GM18505 (cell line): ENCODE results near the gene AKT3.
A peak's percentile ranks its signal among the peaks of the same experiment; 100 is the strongest.

Source experiments
- ATAC-seq: cut with Tn5 transposase; IDR thresholded peaks from one replicate; pipeline ENCODE4 v1.9.1; 2021; ENCODE audit not compliant: unreplicated experiment
- POLR2A ChIP-seq: IDR thresholded peaks from 4 replicates; pipeline ENCODE4 v1.6.1; 2011; ENCODE audit warnings: borderline replicate concordance; ENCODE audit not compliant: insufficient read depth, insufficient read length; ENCODE audit errors: extremely low read depth

Gene AKT3

DNA sequence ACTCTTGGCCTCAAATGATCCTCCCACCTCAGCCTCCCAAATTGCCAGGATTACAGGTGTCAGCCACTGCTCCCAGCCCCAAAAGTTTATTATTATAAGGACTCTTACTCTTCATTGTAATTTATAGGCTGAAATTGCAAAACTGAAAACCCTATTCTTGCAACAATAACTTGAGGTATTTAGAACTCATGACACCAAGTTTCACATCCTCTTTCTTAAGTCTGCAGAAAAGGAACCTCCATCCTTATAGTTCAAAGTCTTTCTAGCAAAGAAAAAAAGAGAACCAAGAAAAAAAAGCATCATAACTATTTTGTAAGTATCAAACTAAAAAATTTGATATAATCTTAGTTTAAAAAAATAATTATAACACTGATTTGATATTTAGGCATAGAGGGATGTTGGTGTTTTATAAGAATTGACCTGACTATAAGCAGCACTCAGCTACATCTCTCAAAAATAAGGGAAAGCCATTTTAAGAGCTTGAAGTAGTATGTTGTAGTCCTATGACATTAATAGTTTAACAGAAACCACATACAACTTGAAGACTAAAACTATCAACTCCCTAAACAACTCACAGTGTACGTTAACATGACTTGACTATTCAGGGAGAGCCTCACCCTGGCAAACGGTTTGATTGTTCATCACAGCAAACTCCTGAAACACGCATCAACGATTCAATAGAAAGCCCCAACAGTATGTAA is 122.4 kb downstream of the AKT3 start:
- ATAC-seq = peak; percentile 79
- TF ChIP-seq POLR2A = no peak

GRCh38 chr1:243726806-243727502 is 123.1 kb downstream of the AKT3 start:
- no peak for TF ChIP-seq POLR2A
- ATAC-seq = peak; percentile 19

DNA sequence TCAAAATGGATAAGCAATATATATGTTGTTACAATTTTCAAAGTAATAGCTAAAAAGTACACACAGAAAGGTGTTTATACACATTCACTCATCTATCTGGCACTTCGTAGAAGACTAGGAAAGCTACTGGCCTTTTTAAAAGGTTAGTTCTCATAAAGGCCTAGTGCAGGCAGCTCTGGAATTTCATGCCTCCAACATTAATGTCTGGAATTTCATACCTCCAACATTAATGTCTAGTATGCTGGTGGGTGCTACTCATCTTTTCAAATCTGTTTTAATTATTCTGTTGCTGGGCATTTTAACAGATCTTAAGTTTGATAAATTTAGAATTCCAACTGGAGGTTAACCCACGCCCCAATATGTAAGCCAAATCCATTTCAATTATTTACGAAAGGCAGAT is 124.2 kb downstream of the AKT3 start:
- ATAC-seq = no peak
- TF ChIP-seq POLR2A = no peak

DNA sequence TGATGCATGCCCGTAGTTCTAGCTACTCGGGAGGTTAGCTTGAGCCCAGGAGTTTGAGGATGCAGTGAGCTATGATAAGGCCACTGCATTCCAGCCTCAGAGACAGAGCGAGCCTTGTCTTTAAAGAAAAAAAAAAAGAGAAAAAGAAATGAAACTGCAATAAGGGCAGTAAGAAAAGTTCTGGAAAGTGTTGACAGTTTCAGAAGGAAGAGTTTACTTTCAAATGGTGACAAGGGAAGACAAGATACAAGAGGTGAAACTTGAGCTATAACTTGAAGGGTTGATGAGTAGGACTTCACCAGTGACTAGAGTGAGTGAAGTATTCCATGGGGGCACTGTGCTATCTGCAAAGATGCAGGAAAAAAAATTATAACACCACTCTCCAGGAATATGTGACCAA is 125.0 kb downstream of the AKT3 start:
- ATAC-seq = no peak
- no peak for TF ChIP-seq POLR2A

DNA sequence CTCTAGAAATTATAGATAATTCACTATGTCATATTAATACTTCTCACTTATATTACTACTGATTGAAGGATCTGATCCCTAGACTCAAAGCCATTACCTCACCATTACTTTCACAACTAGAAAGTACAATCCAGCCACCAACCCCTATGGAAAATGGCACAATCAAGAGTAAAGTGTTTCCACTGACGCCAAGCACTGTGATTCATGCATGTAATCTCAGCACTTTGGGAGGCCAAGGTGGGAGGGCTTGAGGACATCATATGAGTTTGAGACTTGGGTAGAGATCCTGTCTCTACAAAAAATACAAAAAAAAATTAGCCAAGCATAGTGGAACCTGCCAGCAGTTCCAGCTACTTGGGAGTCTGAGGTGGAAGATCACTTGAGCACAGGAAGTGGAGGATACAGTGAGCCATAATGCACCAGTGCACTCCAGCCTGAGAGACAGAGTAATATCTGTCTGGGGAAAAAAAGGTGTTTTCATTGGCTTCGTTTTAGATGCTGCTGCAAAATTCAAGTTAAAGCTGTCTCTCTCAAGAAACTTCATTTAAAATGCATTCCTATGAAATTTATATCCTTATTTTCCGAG is 126.5 kb downstream of the AKT3 start:
- no peak for TF ChIP-seq POLR2A
- no peak for ATAC-seq

- ATAC-seq = no peak
- no peak for TF ChIP-seq POLR2A
These were observed 127.0 kb downstream of the AKT3 start for GRCh38 chr1:243723050-243723449.

GRCh38 chr1:243719476-243719875 is 130.6 kb downstream of the AKT3 start:
- no peak for ATAC-seq
- TF ChIP-seq POLR2A = no peak

DNA sequence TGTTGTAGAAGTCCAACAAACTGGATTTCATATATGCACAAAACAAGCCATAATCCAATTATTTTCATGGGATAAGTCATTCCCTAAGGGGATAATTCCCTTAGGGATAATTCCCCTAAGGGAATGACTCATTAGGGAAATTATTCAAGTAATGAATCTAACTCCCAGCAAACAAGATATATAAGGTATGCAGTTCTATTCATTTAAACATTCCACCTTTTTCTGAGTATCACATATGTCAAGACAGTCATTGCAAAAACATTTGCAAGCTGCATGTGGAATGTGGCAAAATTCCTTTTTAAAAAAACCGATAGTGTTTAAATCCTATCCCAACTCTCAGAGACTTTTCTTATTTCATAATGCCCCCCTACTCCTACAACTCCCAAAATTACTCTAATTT is 131.2 kb downstream of the AKT3 start:
- ATAC-seq = no peak
- no peak for TF ChIP-seq POLR2A

DNA sequence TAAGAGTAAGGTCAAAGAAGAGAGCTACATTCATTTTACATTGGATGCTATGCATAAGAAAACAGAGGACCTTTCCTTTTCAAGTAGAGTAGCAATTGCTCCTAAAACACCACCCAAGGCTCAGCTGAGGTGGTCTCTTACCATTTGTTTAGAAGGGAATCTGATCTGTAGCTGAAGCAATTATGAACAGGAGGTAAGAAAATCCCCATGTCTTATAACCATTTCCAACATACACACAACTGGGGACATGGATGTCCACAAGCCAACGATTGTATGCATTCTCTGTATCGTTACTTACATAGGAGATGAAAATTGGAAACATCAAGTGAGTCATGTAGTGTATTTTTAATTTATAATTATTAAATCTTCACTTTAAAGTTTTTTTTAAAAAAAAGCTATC is 132.0 kb downstream of the AKT3 start:
- no peak for ATAC-seq
- no peak for TF ChIP-seq POLR2A

- no peak for TF ChIP-seq POLR2A
- ATAC-seq = no peak
These were observed 133.1 kb downstream of the AKT3 start for GRCh38 chr1:243716906-243717305.

DNA sequence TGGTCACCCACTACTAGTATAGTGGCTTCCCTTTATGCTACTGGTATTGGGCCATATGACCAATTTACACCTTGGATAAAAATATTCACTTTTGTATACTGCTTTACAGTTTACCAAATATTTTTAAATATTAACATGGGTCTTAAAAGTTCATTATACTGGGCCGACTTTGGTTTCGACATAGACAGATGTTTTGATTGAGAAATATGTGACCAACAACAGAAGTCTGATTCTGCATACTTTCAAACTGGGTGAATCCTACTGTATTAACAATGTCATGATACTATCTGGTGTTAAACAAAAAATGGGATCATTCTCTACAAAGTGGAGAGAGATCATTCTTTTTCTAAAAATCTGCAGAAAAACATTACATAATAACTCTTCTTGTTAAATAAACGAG is 134.8 kb downstream of the AKT3 start:
- no peak for ATAC-seq
- no peak for TF ChIP-seq POLR2A

DNA sequence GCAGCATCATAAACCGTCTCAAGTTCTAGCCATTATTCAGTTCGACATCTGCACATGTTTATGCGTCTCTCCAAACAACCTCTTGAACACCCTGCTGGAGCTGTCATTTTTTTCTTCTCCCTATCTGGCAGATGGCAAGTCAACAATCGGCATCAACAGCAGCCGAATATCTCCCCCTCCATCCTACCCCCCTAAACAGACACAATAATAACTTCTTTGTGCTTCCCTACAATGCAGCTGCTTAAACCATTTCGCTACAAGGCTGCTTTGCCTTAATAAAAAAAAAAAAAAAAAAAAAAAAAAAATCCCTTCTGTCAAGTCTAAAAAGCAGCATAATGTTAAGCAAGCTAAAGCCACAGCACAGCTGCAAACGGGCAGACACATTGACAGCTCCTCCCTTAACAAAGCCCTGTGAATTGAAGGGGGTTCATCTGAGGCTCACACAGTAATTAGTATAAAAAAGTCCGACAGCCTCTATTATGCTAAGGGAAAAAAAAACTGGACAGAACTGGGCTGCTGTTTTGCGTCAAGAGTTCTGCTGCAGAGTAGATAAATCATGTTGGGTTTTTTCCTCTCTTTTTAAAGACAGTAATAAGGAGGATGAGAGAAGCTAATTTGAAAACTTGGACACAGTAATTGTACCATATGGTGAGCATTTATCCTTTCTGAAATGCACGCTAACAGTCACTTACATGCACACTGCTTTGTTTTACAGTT is 136.4 kb downstream of the AKT3 start:
- no peak for ATAC-seq
- TF ChIP-seq POLR2A = no peak

DNA sequence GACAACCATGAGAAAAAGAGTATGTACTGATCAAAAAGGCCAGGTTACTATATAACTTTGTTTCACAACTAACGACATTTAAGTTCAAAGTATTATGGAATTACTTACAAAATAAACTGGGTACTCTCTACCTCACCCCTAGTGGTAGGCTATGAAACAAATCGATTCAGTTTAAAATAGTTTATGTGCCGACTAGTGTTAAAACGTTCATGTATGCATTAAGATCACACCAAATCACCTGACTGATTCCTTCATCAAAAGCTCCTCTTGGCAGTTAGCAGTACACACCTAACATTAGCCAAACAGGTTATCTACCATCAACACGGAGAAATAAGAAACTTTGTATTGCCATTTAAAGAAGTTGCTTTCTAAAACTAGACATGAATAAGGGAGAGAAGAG is 137.1 kb downstream of the AKT3 start:
- ATAC-seq = no peak
- no peak for TF ChIP-seq POLR2A
